Stimulated activated CD4-positive, alpha-beta T cell treated with anti-CD3 and anti-CD28 coated beads, Interleukin-4, amount 100 ng/mL, for 48 hours (primary cell): ENCODE measurements around the gene PLEKHO1.
"Not testable (repeated sequence)": the region's sequence is repeated elsewhere in the genome, so short reads cannot be mapped to it uniquely, and the experiment has no call there.

ENCODE experiments used
- DNase-seq, 2 donors: peaks; one replicate each; pipeline ENCODE4 v3.0.0-alpha.2; 2020; ENCODE audit warnings: low read depth in 2 of 2

PLEKHO1 gene

DNA sequence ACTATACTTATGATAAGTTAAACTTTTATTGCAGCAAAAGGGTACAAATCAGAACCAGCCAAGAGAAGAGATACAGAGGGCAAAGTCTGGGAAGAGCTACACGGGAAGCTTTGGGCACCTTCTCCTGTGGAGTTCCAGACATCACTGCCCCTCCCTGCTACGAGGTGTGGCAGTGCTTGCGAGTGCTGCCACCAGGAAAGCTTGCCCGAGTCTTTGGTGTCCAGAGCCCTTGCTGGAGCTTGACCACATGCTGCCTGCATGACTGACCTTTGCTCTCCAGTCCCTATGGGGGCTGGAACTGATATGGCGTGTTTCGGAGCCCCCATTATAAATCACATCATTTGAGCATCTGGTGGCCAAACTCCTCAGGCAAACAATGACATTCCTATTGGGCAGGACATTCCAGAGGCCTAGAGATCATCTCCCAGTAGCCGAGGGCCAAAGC lies 23.4 kb downstream of the PLEKHO1 start:
- no peak for DNase-seq

DNA sequence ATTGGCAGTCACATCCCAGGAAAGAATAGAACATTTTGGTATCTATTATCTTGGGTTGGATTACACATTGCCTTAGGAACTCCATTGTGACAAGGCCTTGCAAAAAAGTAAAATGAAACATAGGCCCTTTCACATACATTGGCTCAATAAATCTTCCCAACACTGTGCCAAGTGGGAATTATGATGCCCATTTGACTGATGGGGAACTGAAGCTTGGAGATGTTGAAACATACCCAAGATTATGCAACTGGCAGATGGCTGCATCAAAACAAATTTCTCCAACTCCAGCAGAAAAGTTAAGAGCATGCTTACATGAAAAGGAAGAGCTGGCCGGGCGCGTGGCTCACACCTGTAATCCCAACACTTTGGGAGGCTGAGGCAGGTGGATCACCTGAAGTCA lies 26.9 kb downstream of the PLEKHO1 start:
- no peak for DNase-seq

DNA sequence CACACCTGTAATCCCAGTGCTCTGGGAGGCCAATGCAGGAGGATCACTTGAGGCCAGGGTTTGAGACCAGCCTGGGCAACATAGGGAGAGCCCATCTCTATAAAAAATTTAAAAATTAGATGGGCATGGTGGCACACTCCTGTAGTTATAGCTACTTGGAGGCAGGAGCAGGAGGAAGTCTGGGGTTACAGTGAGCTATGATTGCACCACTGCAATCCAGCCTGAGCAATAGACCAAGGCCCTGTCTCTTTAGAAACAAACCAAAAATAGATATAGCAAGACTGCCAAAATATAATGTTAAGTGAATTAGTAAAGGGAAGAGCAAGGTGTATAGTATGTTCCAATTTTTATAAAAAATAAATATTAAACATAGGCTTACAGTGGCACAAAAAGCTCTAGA lies 28.8 kb downstream of the PLEKHO1 start:
- no peak for DNase-seq

DNA sequence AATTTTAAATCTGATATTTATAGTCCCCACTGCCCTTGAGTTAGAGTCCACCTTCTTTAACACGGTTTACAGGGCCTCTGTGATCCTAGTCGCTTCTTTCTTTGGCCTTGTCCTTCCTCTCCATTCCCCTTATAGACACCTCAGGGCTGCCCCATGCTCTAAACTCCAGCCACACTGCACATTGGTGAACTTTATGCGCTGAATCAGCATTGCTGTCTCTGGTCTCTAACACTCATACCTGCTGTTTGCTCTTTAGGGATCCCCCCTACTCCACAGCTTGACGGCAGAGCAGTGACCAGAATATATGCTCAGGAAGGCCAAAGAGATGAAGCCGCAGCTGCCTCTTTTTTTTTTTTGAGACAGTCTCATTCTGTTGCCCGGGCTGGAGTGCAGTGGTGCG lies 30.2 kb downstream of the PLEKHO1 start:
- DNase-seq = no peak

DNA sequence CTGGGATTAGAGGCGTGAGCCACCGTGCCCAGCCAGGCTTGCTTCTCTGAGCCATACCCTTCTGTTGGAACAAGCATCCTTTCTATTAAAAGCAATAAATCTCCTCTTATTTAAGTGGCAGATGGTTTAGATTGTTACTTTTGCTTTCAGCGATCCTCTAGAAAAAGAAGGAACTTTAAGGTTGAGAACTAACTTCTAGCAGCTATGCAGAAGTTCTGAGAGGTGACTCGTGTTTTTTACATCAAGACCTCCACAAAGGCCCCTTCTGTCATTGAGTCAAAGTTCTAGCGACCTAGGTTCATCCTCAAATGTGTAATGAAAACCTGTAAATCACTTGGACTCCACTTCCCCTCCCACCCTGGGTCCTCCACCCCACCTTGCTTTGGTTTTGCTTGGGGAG lies 30.8 kb downstream of the PLEKHO1 start:
- DNase-seq = no peak

DNA sequence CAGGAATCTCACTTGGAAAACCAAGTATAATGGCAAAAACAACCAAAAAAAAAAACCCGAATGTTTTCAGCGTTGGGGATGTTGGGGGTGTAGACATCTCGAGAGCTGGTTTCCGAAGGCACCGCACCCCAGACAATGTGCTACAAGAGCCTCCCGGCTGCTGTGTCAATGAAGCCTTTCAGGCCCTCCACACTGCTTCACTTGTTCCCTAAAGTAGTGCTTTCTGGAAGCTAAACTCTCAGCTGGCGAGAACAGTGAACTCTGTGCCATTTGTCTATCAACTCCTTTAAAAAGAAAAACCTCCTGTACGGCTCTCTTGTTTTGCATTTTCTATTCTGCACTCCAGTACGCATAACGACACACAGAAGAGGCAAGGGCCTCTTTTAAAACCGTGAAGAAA lies 32.5 kb downstream of the PLEKHO1 start:
- no peak for DNase-seq

DNA sequence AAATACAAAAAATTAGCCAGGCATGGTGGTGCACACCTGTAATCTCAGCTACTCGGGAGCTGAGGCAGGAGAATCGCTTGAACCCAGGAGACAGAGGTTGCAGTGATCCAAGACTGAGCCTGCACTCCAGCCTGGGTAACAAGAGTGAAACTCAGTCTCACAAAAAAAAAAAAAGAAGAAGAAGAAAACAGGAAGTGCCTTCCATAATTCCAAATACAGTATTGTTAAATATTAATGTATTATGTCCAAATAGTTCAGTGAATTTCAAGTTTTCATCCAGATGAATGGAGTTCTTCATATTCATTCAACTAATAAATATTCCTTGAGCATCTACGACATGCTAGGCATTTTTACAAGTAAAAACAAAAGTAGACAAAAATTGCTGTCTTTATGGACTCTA lies 33.3 kb downstream of the PLEKHO1 start:
- DNase-seq = no peak

DNA sequence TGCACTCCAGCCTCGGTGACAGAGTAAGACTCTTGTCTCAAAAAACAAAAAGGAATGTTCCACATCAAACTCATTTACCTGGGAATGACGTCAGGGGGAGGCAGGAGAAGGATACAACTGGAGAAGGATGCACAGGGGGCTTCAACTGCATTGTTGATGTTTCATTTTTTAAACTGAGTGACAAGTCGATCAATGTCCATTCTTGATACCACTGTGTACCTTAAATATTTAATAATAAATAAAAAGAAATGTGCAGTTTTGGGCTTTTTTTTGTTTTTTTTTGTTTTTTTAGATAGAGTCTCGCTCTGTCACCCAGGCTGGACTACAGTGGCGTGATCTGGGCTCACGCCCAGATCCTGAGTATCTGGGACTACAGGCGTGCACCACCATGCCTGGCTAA lies 35.8 kb downstream of the PLEKHO1 start:
- no peak for DNase-seq

DNA sequence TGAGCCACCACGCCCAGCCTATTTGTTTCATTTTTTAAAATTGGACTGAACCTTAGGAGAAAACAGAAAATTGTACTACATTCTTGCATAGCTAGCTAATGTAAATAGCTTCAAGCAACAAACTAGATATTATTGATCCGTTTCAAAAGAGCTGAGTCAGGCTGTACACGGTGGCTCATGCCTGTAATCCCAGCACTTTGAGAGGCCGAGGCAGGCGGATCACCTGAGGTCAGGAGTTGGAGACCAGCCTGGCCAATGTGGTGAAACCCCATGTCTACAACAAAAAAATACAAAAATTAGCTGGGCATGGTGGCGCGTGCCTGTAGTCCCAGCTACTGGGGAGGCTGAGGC lies 36.7 kb downstream of the PLEKHO1 start:
- not testable (repeated sequence) for DNase-seq

DNA sequence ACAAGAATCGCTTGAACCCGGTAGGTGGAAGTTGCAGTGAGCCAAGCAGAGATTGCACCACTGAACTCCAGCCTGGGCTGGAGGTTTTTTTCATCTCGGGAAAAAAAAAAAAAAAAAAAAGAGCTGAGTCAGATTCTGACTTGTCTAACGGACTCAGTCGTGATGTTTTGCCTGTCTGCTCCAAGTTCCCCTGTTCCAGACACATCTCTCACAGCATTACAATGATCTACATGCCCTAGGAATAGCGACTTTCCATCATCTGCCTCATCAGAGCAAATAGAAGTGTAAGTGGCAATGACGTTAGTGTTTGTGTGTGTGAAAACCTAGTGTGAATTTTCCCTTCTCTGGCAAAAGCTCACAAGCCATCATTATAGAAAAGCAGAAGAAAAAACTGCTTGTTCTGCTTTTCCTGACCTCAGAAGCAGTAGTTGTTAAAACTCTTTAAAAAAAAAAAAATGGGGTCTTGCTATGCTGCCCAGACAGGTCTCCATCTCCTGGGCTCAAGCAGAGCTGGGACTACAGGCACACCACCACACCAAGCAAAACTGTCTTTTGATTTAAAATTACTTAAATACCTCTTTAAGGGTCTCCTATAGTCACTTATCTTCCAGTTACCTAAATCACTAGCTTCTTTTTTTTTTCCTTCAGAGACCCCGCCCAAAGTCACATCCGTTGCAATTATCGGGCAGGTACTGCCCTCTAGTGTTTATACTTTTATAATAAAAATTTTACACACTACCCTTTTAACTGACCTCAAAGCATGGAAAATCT lies 37.3 kb downstream of the PLEKHO1 start:
- no peak for DNase-seq

DNA sequence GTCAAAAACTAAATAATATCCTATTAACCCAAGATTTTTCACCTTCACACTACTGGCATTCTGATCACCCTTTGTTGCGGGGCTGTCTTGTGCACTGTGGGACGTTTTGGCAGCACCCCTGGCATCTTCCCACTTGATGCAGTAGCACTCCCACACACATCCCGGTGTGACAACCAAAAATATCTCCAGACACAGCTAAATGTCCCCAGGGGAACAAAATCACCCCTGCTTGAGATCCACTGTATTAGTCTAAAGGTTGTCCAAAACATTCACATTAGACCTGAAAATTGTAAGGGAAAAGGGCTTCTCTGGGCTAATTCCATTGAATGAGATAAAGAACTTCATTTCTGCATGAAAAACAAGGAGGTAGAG lies 37.8 kb downstream of the PLEKHO1 start:
- DNase-seq = no peak

DNA sequence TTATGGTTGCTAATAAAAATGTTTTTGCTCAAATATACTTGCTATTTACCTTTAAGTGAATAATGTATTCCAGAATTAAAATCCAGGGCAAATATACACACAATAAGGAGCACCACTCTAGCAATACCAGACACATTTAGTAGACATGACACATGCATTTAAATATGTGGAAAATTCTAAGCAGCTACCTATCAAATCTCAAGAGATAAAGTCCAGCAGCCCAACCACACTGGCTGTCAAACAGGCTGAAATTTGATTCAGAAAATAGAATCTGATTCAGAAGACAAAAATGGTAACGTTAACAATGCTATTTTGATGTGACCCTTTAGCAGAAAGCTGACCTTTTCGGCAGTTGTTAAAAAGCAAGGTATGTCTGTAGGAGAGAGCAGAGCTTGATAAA lies 42.3 kb downstream of the PLEKHO1 start:
- no peak for DNase-seq

DNA sequence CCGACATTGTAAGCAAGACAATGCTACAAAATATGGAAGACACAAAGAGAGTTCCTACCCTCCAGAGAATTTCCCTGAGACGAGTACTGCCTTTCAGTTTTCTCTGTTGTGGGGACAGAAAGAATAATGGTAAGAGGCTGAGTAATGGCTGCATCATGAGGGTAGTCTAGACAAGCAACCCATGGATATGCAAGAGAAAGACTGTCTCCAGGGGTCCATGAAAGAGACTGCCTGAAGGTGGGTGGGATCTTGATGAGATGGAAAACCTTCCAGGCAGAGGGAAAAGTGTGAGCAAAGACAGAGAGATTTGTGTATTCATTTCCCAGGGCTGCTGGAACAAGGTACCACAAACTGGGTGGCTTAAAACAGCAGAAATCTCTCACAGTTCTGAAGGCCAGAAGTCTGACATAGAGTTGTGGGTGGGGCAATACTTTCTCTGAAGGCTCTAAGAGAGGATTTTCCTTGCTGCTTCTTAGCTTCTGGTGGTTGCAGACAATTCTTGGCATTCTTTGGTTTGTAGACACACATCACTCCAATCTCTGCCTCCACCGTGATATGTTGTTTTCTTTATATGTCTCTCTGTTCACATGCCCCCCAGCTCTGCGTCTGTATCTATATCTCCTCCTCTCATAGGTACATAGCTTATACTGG lies 44.8 kb downstream of the PLEKHO1 start:
- no peak for DNase-seq

DNA sequence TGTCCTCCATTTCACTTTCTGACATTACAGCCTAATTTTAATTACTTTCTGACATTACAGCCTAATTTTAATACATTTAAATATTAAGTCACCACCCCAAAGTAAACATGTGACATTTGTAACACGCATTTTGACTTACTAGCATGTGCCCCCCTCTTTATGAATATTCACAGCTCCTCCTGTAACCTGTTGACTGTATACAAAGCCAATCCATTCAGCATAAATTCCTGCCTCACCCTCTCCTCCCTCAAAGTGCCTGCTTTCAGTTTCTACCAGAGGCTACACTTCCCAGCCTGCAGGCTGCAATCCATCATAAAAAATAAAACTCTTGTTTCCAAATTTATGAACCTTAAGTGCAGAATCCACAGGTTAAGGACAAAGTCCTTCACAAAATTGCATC lies 46.7 kb downstream of the PLEKHO1 start:
- DNase-seq = no peak

DNA sequence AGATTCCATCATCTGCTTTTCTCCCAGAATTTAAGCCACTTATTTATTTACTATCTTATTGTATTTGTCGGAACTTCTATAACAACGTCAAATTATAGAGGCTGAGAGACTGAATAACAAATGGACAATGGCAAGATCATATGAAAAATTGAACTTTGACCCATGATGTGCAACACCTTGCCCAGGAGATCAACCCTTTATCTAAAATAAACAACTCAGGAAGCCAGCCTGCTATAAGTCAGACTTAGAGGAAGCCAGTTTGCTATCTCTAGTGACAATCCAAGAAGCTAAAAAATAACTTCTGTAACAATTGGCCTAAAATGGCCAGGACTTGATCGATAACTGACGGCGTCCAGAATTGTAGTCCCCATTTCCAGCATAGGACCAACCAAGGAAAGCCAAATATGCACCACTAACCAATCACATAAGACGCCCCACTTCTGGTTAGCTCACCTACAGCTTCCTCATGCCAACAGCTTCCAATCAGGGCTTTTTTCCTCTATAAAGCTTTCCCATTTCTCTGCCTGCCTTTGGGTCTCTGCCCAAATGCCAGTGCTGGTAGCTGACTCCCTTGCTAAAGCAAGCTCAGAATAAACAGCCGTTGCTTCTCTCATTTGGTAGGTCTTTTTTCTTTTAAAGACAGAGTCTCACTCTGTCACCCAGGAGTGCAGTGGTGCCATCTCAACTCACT lies 57.7 kb downstream of the PLEKHO1 start:
- DNase-seq = no peak

DNA sequence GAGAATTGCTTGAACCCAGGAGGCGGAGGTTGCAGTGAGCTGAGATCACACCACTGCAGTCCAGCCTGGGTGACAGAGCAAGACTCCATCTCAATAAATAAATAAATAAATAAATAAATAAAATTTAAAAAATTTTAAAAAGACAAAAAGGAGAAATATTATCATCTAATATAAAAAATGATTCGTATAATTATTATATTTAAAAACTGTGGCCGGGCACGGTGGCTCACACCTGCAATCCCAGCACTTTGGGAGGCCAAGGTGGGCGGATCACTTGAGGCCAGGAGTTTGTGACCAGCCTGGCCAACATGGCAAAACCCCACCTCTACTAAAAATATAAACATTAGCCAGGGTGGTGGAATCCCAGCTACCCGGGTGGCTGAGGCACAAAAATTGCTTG lies 58.7 kb downstream of the PLEKHO1 start:
- DNase-seq = not testable (repeated sequence)
